ENCODE measurements around the gene INO80E.
"Not testable (repeated sequence)": the region's sequence is repeated elsewhere in the genome, so short reads cannot be mapped to it uniquely, and the experiment has no call there.

The INO80E gene

DNA sequence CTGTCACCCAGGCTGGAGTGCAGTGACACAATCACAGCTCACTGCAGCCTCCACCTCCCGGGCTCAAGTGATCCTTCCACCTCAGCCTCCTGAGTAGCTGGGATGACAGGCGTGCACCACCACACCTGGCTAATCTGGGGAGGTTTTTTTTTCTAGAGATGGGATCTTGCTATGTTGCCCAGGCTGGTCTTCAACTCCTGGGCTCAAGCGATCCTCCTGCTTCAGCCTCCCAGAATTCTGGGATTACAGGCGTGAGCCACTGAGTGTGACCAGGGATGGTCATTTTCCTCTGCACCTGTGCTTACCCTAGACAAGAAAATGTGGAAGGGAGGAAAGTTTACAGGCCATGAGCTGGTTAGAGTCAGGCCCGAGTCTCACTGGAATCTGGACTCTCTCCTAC lies 44.6 kb downstream of the INO80E start:
- not testable (repeated sequence) for DNase-seq

DNA sequence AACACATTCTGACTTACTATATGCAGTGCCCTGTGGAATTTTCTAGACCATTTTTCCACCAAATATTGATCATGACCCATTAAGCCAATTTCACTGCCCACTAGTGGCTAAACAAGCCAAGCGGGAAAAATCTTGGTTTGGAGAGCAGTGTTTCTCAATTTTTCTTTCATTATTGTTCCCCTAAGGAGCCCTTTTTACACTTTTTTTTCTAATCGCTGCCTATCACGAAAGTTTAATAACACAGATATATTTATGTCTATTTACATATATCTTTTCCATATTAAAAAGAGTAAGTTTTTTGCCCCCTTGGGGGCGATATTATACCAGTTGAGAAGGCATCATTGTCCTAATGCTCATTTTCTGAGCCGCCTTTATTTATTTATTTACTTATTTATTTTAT lies 45.8 kb downstream of the INO80E start:
- DNase-seq: no peak

DNA sequence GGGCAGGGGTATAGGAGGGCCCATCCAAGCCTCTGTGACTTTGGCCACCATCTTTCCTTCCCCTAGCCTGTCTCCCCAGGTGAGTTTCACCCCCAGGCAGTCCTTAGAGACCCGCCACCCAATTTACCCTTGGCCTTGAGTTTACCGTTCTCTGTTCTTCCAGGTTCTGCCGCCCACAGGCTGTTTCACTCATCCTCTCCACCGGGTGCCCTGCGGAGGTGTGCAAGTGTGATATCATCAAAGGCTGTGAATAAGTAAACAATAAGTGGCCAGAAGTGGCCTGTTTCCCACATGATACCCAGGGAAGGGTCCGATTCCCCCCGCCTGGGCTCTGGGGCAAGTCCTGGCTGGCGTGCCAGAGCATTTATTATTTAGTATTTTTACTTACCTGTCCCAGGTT lies 50.1 kb downstream of the INO80E start:
- DNase-seq: no peak

DNA sequence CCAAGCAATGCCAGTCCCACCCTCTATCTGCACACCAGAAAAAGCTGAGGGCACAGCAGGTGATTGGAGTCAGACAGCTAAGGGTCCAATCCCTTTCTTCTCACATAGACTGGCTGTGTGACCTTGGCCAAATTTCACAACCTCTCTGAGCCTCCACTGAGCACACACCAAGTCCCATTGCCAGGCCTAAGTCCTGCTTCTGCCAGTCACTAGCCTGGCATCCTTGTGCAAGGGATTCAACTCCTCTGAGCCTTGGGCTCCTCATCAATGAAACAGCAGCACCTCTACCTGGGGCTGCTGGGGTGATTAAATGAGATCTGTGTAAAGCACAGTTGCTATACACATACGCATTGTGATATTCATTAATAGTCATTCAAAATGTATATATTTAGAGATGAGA lies 50.5 kb downstream of the INO80E start:
- no peak for DNase-seq

DNA sequence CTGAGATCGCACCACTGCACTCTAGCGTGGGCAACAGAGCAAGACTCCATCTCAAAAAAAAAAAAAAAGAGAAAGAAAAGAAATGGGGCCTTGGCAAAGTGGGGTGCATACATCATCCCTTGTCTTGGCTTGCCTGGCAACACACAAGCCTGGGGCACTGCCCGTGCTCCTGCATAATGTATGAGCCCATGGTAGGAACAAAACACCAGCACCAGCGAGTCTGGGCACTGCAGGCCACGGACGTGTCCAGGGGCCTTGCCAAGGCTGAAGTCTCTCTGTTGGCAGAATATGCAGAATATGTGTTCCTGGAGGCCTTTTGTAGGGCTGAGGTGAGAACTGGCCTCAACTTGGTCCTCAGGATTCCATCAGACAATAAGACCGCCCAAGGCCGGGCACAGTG lies 53.8 kb downstream of the INO80E start:
- no peak for DNase-seq

DNA sequence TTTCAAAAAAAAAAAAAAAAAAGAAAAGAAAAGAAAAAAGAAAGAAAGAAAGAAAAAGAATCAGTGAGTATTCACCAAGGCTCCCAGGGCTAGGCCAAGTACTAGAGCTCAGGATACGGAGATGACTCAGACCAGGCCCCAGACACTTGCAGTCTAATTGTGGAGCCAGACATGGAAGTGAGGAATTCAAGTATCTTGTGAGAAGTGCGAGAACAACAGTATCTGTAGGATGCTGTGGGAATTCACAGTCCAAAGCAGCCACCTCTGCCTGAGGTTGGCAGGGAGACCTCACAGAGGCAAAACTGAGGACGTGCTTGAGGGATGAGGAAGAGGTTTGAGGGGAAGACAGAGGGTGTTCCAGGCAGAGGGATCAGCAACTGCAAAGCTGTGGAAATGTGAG lies 55.5 kb downstream of the INO80E start:
- no peak for DNase-seq

DNA sequence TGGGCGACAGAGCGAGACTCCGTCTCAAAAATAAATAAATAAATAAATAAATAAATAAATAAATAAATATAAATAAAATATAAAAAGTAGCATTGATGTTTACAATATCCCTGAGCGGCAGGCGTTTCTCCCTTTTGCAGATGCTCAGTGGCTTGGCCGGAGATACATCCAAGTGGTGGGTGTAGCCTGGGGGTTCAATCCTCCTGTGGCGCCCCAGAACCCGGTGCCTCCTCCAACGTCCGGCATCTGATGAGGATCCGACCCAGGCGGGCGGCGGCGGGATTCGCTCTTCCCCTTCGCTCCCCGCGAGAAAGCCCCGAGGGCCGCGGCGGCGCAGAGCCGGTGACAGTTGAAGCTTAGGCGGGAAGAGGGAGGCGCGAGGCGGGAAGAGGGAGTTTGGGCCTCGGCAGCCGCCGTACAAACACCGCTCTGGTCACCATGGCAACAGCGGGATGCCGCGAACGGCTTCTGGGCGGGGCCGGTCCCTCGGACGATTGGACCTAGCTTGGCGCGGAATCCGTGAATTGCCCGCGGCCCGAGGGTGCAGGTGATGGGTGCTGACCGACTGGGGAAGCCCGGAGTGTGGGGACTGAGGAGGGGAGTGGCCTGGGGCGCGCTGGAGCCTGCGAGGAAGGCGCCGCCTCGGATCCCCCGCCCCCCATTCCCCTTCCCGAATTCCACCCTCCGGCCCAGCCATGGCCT lies 56.8 kb downstream of the INO80E start:
- DNase-seq: peak; percentile 39 to 68

DNA sequence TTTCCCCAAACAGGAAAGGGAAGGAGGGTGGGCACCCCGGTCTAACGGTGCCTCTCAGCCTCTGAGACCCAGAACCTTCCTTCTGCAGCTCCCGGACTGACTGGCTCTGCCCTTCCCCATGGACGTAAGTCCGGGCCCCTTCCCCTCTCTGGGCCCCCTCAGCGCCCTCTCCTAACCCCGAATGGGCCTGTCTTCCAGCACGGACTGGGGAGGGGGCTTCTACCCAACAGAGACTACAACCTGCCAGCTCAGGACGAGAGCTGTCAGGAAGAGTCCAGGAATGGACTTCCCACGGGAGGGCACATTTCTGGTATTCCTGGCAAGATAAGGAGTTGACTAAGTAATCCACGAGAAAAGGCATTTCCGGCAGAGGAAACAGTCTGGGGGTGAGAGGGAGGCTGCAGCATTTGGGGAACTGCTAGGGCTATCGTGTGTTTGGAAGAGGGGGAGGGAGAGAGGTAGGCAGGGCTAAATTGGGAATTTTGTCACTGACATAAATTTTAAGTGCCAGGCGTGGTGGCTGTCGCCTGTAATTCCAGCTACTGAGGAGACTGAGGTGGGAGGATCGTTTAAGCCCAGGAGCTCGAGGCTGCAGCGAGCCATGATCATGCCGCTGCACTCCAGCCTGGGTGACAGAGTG lies 57.5 kb downstream of the INO80E start:
- DNase-seq: no peak

DNA sequence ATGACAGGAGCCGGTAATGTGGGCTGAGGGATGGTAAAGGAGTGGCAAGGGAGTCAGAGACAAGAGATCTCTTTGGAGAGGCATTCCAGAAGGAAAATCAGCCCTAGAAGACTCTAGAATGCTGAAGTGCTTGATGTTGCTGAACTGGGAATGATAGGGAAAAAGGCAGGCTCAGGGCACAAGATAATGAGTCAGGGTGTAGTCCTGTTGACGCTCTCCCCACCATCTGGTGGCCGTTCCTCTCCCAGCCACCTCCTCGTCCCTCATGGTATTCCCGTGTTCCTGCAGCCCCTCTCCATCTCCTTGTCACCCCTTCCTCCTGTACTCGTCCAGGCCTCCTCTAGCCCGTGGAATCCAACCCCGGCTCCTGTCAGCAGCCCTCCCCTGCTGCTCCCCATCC lies 58.4 kb downstream of the INO80E start:
- no peak for DNase-seq

DNA sequence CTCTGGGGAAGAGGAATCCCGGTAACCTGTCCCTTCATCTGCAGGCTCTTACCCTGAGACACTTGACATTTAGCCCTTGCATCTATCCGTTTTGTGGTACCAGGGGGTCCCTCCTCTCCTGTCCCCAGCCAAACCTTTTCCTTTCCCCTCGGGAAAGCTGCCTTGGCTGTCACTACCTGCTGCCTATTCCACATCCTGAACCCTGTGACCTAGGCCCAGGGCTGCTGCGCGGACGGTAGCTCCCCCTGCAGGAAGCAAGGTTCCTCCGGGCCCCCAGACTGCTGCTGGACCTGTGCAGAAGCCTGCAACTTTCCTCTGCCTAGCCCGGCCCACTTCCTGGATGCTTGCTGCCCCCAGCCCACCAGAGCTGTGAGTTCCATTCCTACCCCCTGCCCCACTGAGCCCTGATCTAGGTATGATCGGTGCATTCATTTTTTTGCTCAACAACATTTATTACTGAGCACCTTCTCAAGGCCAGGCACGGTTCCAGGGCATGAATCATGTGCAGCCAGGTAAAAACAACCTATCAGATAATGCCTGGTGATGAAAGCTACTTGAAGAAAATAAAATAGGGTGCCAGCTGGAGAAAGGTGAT lies 59.0 kb downstream of the INO80E start:
- no peak for DNase-seq

All from NCI-H187 (cell line).